Hair follicle dermal papilla cell (primary cell): ENCODE data around the gene CYP4A22. TPM values are rescaled to one million over a fixed set of nuclear protein-coding genes. Genes with fewer than 3 reads are reported as not detected.

Experiments
- total RNA-seq: library from RNA; depleted of rRNA; stranded (reverse); fragments of >200 nt; gene quantifications from 2 replicates; pipeline ENCODE4 v1.2.3, GENCODE V29; 2012

CYP4A22 gene, protein sequence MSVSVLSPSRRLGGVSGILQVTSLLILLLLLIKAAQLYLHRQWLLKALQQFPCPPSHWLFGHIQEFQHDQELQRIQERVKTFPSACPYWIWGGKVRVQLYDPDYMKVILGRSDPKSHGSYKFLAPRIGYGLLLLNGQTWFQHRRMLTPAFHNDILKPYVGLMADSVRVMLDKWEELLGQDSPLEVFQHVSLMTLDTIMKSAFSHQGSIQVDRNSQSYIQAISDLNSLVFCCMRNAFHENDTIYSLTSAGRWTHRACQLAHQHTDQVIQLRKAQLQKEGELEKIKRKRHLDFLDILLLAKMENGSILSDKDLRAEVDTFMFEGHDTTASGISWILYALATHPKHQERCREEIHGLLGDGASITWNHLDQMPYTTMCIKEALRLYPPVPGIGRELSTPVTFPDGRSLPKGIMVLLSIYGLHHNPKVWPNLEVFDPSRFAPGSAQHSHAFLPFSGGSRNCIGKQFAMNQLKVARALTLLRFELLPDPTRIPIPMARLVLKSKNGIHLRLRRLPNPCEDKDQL
- total RNA-seq = not detected in 2 replicates

DNA sequence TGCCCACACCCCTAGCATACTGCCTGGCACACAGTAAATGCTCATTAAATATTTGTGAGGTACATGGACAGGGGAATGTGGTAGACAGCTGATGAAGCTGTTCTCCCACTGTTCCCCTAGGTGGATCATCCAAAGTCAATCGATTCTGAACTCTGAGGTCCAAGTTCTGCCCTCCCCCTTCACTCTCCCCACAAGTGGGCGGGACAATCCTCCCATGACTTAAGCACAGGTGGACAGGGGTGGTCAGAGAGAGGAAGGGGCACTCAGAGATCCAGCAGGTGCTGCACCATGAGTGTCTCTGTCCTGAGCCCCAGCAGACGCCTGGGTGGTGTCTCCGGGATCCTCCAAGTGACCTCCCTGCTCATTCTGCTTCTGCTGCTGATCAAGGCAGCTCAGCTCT lies at the start of gene CYP4A22:
Gene CYP4A22 (plus strand): TSS at position 244 of the 400 bp plus-strand sequence. CDS start 45 bp downstream, at position 289.

DNA sequence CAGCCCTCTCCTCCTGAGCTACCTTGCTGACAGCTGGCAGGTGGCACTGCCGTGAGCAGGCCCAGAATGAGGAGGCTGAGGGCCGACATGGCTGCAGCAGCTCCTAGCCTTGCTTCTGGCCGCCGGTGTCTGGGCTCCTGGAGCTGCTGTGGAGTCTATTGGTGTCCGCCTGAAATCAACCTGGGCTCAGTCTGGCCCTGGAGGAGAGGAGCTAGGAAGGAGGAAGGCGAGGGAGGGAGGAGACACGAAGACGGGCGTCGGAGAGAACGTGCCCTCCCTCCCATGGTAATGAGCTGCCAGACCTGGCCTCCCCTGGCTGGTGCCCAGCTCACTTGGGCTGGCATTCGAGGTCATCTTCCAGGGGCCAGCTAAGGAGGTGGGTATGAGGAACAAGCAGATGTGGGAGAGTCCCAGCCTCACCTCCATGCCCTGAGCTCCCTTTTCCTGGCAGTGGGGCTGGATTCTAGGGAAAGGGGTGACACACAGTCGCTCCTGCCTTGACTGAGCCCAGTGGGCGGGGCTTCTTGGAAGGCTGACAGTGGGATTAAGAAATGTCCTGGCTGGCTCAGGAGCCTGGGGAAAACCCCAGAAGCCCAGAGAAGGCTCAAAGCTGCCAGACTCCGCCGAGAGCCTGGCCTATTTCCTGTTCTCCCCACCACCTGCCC lies 52.7 kb downstream of the CYP4A22 start, which contains the start of gene PDZK1IP1:
Gene PDZK1IP1 (minus strand): TSS at position 193 of the 665 bp plus-strand sequence. CDS start 104 bp downstream, at position 89.

Other genes with a start within 250 kb of the CYP4A22 start
- not detected in 2 replicates for gene CYP4A11, start 196.0 kb upstream of the CYP4A22 start, total RNA-seq
- gene CYP4X1, start 113.8 kb upstream of the CYP4A22 start, total RNA-seq = not detected in 2 replicates
- not detected in 2 replicates for gene CYP4Z1, start 70.2 kb upstream of the CYP4A22 start, total RNA-seq
- gene PDZK1IP1, start 52.6 kb downstream of the CYP4A22 start, total RNA-seq = not detected in 2 replicates
- gene TAL1, start 94.8 kb downstream of the CYP4A22 start, total RNA-seq = not detected in 2 replicates
- gene STIL, start 176.7 kb downstream of the CYP4A22 start, total RNA-seq = 5.5 and 6.3 TPM in 2 replicates
- gene CMPK1, start 196.3 kb downstream of the CYP4A22 start, total RNA-seq = 88.4 and 89.6 TPM in 2 replicates